Measurements from ENCODE around the gene SIAH1. TPM values are rescaled to one million over a fixed set of nuclear protein-coding genes. Genes with fewer than 3 reads are reported as not detected.

Gene SIAH1
- total RNA-seq, 1 experiment from 2014 or later = 33.2 TPM

- H3K23ac ChIP-seq (ENCODE audit: insufficient read length, low read depth, low read length) = no peak overlapping the region
- H4K5ac ChIP-seq (ENCODE audit: insufficient read length, low read depth, low read length) = no peak overlapping the region
- H3K79me2 ChIP-seq (ENCODE audit: insufficient read depth, low read length) = no peaks in the 10 kb centered on the region
- H2BK120ac ChIP-seq (ENCODE audit: low read depth, low read length, poor library complexity, severe bottlenecking) = no peak overlapping the region
- H4K91ac ChIP-seq (ENCODE audit: insufficient read length, low read depth, low read length) = no peak overlapping the region
- no peak overlapping the region for H3K14ac ChIP-seq (ENCODE audit: insufficient read depth, low read length)
- H3K4me2 ChIP-seq (ENCODE audit: insufficient read depth, insufficient read length, low read length) = no peak overlapping the region
- TF ChIP-seq CTCF (conservative IDR thresholded peaks at IDR 0.05) = no peak
- H3K27me3 Mint-ChIP-seq (ENCODE audit: low read depth) = no peaks in the 10 kb centered on the region; the same call in 1 of the 2 replicates
- H3K79me1 ChIP-seq (ENCODE audit: insufficient read depth, low read depth, low read length, poor library complexity, severe bottlenecking) = no peaks in the 10 kb centered on the region
- no peaks in the 10 kb centered on the region for H4K20me1 ChIP-seq (ENCODE audit: control insufficient read depth, insufficient read depth, insufficient read length)
- H2AK5ac ChIP-seq (ENCODE audit: insufficient read length, low read length) = no peak overlapping the region
- no peaks in the 10 kb centered on the region for H3K23me2 ChIP-seq (ENCODE audit: insufficient read length, low read depth, low read length, poor library complexity, severe bottlenecking)
- peaks cover 6 to 7% of the 10 kb centered on the region in 2 experiments for H3K4me1 Mint-ChIP-seq
- H3K27me3 ChIP-seq (ENCODE audit: insufficient read depth, low read length) = no peaks in the 10 kb centered on the region
- no peak overlapping the region for H3T11ph ChIP-seq (ENCODE audit: low read length)
- H3K27ac ChIP-seq (ENCODE audit: insufficient read length, low read depth, low read length) = no peak overlapping the region
- H3K4me1 ChIP-seq (ENCODE audit: insufficient read depth, low read length) = peaks cover 5% of the 10 kb centered on the region; the same call in 1 of the 2 replicates
- H3K18ac ChIP-seq (ENCODE audit: insufficient read length, low read depth, low read length) = no peak overlapping the region
- no peak overlapping the region for H2AFZ ChIP-seq (ENCODE audit: low read length)
- H3K27ac Mint-ChIP-seq = peak overlapping the region in 1 of 3 experiments; percentile 82; a peak in 2 of 7 replicates
- H3K9ac ChIP-seq (ENCODE audit: extremely low read depth, insufficient read length, low read length) = no peak overlapping the region
- no peak overlapping the region for H2BK20ac ChIP-seq (ENCODE audit: low read depth, low read length, poor library complexity, severe bottlenecking)
- no peak overlapping the region for H3K4ac ChIP-seq (ENCODE audit: low read depth, low read length)
- no CpG with 5 or more reads among the region's 2 CpGs for WGBS (ENCODE audit: extremely low coverage, insufficient read length, low lambda C conversion rate)
- no peak for DNase-seq
- no peak overlapping the region for H2BK15ac ChIP-seq (ENCODE audit: low read depth, low read length)
- H2BK5ac ChIP-seq (ENCODE audit: insufficient read length, low read length) = no peak overlapping the region
- no peak overlapping the region for H3K56ac ChIP-seq (ENCODE audit: insufficient read length, low read depth, low read length)
- no peaks in the 10 kb centered on the region; a peak in 1 of 7 replicates for H3K36me3 Mint-ChIP-seq (ENCODE audit: insufficient read depth in 1 of 3, low read depth in 3 of 3)
- no peak overlapping the region for H2BK12ac ChIP-seq (ENCODE audit: insufficient read length, low read depth, low read length)
- H3K9me3 Mint-ChIP-seq = no peaks in the 10 kb centered on the region; a peak in 3 of 5 replicates
- peak overlapping the region; percentile 1 for H4K8ac ChIP-seq (replicated peaks; ENCODE audit: insufficient read length, low read depth, low read length)
- no peak overlapping the region for H3K4me3 Mint-ChIP-seq
- no peaks in the 10 kb centered on the region for H3K9me3 ChIP-seq (ENCODE audit: control insufficient read depth, low read depth, low read length)
Observed at GRCh38 chr16:48432136-48432535, 46.9 kb upstream of the SIAH1 start.
